ENCODE results near the gene ZNF593OS. TPM values are rescaled to one million over a fixed set of nuclear protein-coding genes. Genes with fewer than 3 reads are reported as not detected.

The ZNF593OS gene
- total and polyA plus RNA-seq, 10 of the 15 experiments (the other 5 are each of a cell fraction or from before 2014, with no cell fraction given), result 0.16 to 1.7 (median 0.59) TPM; not detected in 6

- no peak overlapping the region for H2AFZ ChIP-seq (ENCODE audit: control insufficient read depth, low read depth, low read length)
- intact Hi-C loops (cut with micrococcal nuclease; ENCODE audit: unreplicated experiment), result loop anchor here (5.0 to 10.0 kb wide), 2 partner anchors 53 to 234 kb away; no protein-coding TSS in a partner anchor
- H3K4me2 ChIP-seq (ENCODE audit: control insufficient read depth, insufficient read depth), result no peak overlapping the region
- no peak for DNase-seq (ENCODE audit: low read depth, low spot score)
- FAIRE-seq, result no peak
- H4K20me1 ChIP-seq (ENCODE audit: control insufficient read depth, insufficient read depth), result no peaks in the 10 kb centered on the region
- H3K9ac ChIP-seq (ENCODE audit: control insufficient read depth, insufficient read depth, low read length), result no peak overlapping the region
- 30% methylated on average over 18 of the region's 18 CpGs for WGBS (ENCODE audit: insufficient coverage, insufficient replicate concordance, low lambda C conversion rate, missing lambda C conversion rate)
- ChIA-PET CTCF (no interaction called here), RAD21 (ENCODE audit: unreplicated experiment) (no interaction called here), SMC1A (ENCODE audit: uncharacterized antibody, unreplicated experiment) (no interaction called here), POLR2A (interaction anchor here (0.6 kb wide), 1 partner anchor 113 kb away, joined by 9 read pairs; no protein-coding TSS in a partner anchor)
- no peaks in the 10 kb centered on the region for H3K36me3 ChIP-seq (ENCODE audit: control insufficient read depth in 2 of 2, insufficient read depth in 2 of 2, low read length in 1 of 2)
- in situ Hi-C loops (cut with MboI), result no loop called here
- no peak overlapping the region for H3K4me3 ChIP-seq
- H3K9me3 ChIP-seq (replicated peaks; ENCODE audit: control insufficient read depth, insufficient read depth, low read length), result no peaks in the 10 kb centered on the region; the same call in 2 of the 3 replicates
- H3K27ac ChIP-seq (ENCODE audit: control insufficient read depth, insufficient read depth), result no peak overlapping the region
- TF ChIP-seq GATAD2B (conservative IDR thresholded peaks at IDR 0.05; ENCODE audit: low read depth), result no peak
- TF ChIP-seq CHD1 (IDR thresholded peaks at IDR 0.05; ENCODE audit: low read depth, low read length), result no peak
- TF ChIP-seq ZNF207 (IDR thresholded peaks at IDR 0.05; ENCODE audit: borderline replicate concordance), result no peak
- no peaks in the 10 kb centered on the region for H3K79me2 ChIP-seq (ENCODE audit: control insufficient read depth, insufficient read depth, low read length)
- peaks cover 4% of the 10 kb centered on the region for H3K4me1 ChIP-seq (ENCODE audit: control insufficient read depth, insufficient read depth, low read length)
- peaks cover 4 to 22% of the 10 kb centered on the region in 2 experiments for H3K27me3 ChIP-seq (replicated peaks in 1 of 2; ENCODE audit: control insufficient read depth in 2 of 2, insufficient read depth in 2 of 2, low read length in 1 of 2)
- ATAC-seq, result no peak; the same call in 2 of the 3 replicates
- BruUV-seq (replicated peaks), result no TSS peak
Observed at GRCh38 chr1:26160527-26161414, 10.9 kb downstream of the ZNF593OS start.

- ATAC-seq (no peak), FAIRE-seq (no peak), DNase-seq (ENCODE audit: low read depth, low spot score) (no peak)
- SMC1A ChIA-PET (ENCODE audit: uncharacterized antibody, unreplicated experiment), result no interaction called here
- WGBS (ENCODE audit: insufficient coverage, insufficient replicate concordance, low lambda C conversion rate, missing lambda C conversion rate), result 19% methylated on average over 4 of the region's 4 CpGs
- H4K20me1 ChIP-seq (ENCODE audit: control insufficient read depth, insufficient read depth), result no peaks in the 10 kb centered on the region
- in situ Hi-C loops (cut with MboI), result no loop called here
- intact Hi-C loops (cut with micrococcal nuclease; ENCODE audit: unreplicated experiment), result loop anchor here (5.0 to 10.0 kb wide), 2 partner anchors 52 to 235 kb away; no protein-coding TSS in a partner anchor
- no peak overlapping the region for H2AFZ ChIP-seq (ENCODE audit: control insufficient read depth, low read depth, low read length)
- H3K4me1 ChIP-seq (ENCODE audit: control insufficient read depth, insufficient read depth, low read length), result peaks cover 3% of the 10 kb centered on the region
- RAD21 ChIA-PET (ENCODE audit: unreplicated experiment), result no interaction called here
- TF ChIP-seq JUNB (IDR thresholded peaks at IDR 0.05) (no peak), ZBED1 (IDR thresholded peaks at IDR 0.05; ENCODE audit: borderline replicate concordance) (no peak), SMAD5 (IDR thresholded peaks at IDR 0.05; ENCODE audit: low read depth) (no peak), SMARCA5 (IDR thresholded peaks at IDR 0.05) (no peak), EED (IDR thresholded peaks at IDR 0.05; ENCODE audit: low read depth) (no peak), JUND (IDR thresholded peaks at IDR 0.05; ENCODE audit: low read depth, low read length) (no peak), SMAD1 (IDR thresholded peaks at IDR 0.05; ENCODE audit: low read depth, partially characterized antibody) (no peak), CHD4 (IDR thresholded peaks at IDR 0.05) (no peak), ETV6 (conservative IDR thresholded peaks at IDR 0.05 in 1 of 2, IDR thresholded peaks at IDR 0.05 in 1 of 2; ENCODE audit: borderline replicate concordance in 1 of 2, low read depth in 1 of 2) (no peak), NFYA (IDR thresholded peaks at IDR 0.05; ENCODE audit: borderline replicate concordance, low read depth, low read length) (no peak)
- TF ChIP-seq, protein P1, sequence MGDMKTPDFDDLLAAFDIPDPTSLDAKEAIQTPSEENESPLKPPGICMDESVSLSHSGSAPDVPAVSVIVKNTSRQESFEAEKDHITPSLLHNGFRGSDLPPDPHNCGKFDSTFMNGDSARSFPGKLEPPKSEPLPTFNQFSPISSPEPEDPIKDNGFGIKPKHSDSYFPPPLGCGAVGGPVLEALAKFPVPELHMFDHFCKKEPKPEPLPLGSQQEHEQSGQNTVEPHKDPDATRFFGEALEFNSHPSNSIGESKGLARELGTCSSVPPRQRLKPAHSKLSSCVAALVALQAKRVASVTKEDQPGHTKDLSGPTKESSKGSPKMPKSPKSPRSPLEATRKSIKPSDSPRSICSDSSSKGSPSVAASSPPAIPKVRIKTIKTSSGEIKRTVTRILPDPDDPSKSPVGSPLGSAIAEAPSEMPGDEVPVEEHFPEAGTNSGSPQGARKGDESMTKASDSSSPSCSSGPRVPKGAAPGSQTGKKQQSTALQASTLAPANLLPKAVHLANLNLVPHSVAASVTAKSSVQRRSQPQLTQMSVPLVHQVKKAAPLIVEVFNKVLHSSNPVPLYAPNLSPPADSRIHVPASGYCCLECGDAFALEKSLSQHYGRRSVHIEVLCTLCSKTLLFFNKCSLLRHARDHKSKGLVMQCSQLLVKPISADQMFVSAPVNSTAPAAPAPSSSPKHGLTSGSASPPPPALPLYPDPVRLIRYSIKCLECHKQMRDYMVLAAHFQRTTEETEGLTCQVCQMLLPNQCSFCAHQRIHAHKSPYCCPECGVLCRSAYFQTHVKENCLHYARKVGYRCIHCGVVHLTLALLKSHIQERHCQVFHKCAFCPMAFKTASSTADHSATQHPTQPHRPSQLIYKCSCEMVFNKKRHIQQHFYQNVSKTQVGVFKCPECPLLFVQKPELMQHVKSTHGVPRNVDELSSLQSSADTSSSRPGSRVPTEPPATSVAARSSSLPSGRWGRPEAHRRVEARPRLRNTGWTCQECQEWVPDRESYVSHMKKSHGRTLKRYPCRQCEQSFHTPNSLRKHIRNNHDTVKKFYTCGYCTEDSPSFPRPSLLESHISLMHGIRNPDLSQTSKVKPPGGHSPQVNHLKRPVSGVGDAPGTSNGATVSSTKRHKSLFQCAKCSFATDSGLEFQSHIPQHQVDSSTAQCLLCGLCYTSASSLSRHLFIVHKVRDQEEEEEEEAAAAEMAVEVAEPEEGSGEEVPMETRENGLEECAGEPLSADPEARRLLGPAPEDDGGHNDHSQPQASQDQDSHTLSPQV (IDR thresholded peaks at IDR 0.05), result no peak
- no peak overlapping the region for H3K4me3 ChIP-seq
- CTCF ChIA-PET, result interaction anchor here (0.5 kb wide), 1 partner anchor 650 kb away, joined by 3 read pairs; no protein-coding TSS in a partner anchor
- H3K4me2 ChIP-seq (ENCODE audit: control insufficient read depth, insufficient read depth), result no peak overlapping the region
- POLR2A ChIA-PET, result no interaction called here
- no TSS peak for BruUV-seq (replicated peaks)
- H3K27me3 ChIP-seq (replicated peaks in 1 of 2; ENCODE audit: control insufficient read depth in 2 of 2, insufficient read depth in 2 of 2, low read length in 1 of 2), result peaks cover 5 to 22% of the 10 kb centered on the region in 2 experiments
- no peak overlapping the region for H3K27ac ChIP-seq (ENCODE audit: control insufficient read depth, insufficient read depth)
- H3K79me2 ChIP-seq (ENCODE audit: control insufficient read depth, insufficient read depth, low read length), result no peaks in the 10 kb centered on the region
- H3K9me3 ChIP-seq (replicated peaks; ENCODE audit: control insufficient read depth, insufficient read depth, low read length), result no peaks in the 10 kb centered on the region; the same call in 2 of the 3 replicates
- no peak overlapping the region for H3K9ac ChIP-seq (ENCODE audit: control insufficient read depth, insufficient read depth, low read length)
- H3K36me3 ChIP-seq (ENCODE audit: control insufficient read depth in 2 of 2, insufficient read depth in 2 of 2, low read length in 1 of 2), result no peaks in the 10 kb centered on the region
Observed at GRCh38 chr1:26159743-26160039, 11.9 kb downstream of the ZNF593OS start.

All from GM12878 (cell line).